Stomach (tissue), 4 donors: ENCODE results near the gene TEDC2.

ENCODE experiments used
- EP300 ChIP-seq: sonication (generic); formaldehyde crosslinking; IDR thresholded peaks from one replicate; pipeline ENCODE4 v1.6.1; 2017; ENCODE audit warnings: antibody characterized with exemption
- POLR2AphosphoS5 ChIP-seq, 3 donors: sonication (generic); formaldehyde crosslinking; IDR thresholded peaks; one replicate each; pipeline ENCODE4 v1.6.1; 2016; ENCODE audit warnings: antibody characterized with exemption in 3 of 3
- TF ChIP-seq, protein P1 (sequence below), 7 experiments: fragments of 450-650 bp in 4 of 7; fragments of 200-600 bp in 3 of 7; sonication (generic) in 3 of 7; IDR thresholded peaks; one replicate each; pipeline ENCODE4 v1.5.1; 2016 to 2019; ENCODE audit warnings: antibody characterized with exemption in 7 of 7, control low read depth in 2 of 7, mild to moderate bottlenecking in 1 of 7

GRCh38 chr16:2472885-2473445 is 13.1 kb downstream of the TEDC2 start:
- TF ChIP-seq EP300 (no peak), POLR2AphosphoS5 (IDR thresholded peaks at IDR 0.05) (no peak)
- TF ChIP-seq, protein P1, sequence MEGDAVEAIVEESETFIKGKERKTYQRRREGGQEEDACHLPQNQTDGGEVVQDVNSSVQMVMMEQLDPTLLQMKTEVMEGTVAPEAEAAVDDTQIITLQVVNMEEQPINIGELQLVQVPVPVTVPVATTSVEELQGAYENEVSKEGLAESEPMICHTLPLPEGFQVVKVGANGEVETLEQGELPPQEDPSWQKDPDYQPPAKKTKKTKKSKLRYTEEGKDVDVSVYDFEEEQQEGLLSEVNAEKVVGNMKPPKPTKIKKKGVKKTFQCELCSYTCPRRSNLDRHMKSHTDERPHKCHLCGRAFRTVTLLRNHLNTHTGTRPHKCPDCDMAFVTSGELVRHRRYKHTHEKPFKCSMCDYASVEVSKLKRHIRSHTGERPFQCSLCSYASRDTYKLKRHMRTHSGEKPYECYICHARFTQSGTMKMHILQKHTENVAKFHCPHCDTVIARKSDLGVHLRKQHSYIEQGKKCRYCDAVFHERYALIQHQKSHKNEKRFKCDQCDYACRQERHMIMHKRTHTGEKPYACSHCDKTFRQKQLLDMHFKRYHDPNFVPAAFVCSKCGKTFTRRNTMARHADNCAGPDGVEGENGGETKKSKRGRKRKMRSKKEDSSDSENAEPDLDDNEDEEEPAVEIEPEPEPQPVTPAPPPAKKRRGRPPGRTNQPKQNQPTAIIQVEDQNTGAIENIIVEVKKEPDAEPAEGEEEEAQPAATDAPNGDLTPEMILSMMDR (IDR thresholded peaks at IDR 0.05): no peak
